NAMALWA (cell line): ENCODE data around the gene STRN4.
"Not testable (repeated sequence)": the region's sequence is repeated elsewhere in the genome, so short reads cannot be mapped to it uniquely, and the experiment has no call there.

ENCODE experiments used
- DNase-seq: peaks from one replicate; pipeline ENCODE4 v3.0.0-alpha.2; 2015; ENCODE audit warnings: low spot score

STRN4 gene

GRCh38 chr19:46713781-46714443, 32.3 kb downstream of the STRN4 start:
- peak; percentile 72 for DNase-seq

- DNase-seq: not testable (repeated sequence)
Observed at GRCh38 chr19:46712768-46713338, 33.4 kb downstream of the STRN4 start.

- no peak for DNase-seq
Observed at GRCh38 chr19:46710687-46711086, 35.6 kb downstream of the STRN4 start.

GRCh38 chr19:46704379-46705076, 41.7 kb downstream of the STRN4 start:
- DNase-seq: peak; percentile 80

GRCh38 chr19:46700704-46701103, 45.5 kb downstream of the STRN4 start:
- no peak for DNase-seq

- no peak for DNase-seq
Observed at GRCh38 chr19:46698395-46699321, 47.6 kb downstream of the STRN4 start.

GRCh38 chr19:46697204-46697960, 48.9 kb downstream of the STRN4 start:
- no peak for DNase-seq

- no peak for DNase-seq
Observed at GRCh38 chr19:46696866-46697203, 49.4 kb downstream of the STRN4 start.

- no peak for DNase-seq
Observed at GRCh38 chr19:46696052-46696451, 50.2 kb downstream of the STRN4 start.

- DNase-seq: no peak
Observed at GRCh38 chr19:46693760-46694159, 52.5 kb downstream of the STRN4 start.

GRCh38 chr19:46692918-46693722, 53.1 kb downstream of the STRN4 start:
- DNase-seq: no peak

GRCh38 chr19:46691948-46692347, 54.3 kb downstream of the STRN4 start:
- DNase-seq: no peak

GRCh38 chr19:46691104-46691503, 55.1 kb downstream of the STRN4 start:
- no peak for DNase-seq

GRCh38 chr19:46689358-46689757, 56.9 kb downstream of the STRN4 start:
- DNase-seq: no peak

- no peak for DNase-seq
Observed at GRCh38 chr19:46687438-46688145, 58.7 kb downstream of the STRN4 start.

GRCh38 chr19:46685189-46685588, 61.1 kb downstream of the STRN4 start:
- DNase-seq: no peak

- DNase-seq: peak; percentile 82
Observed at GRCh38 chr19:46678110-46678732, 68.0 kb downstream of the STRN4 start.

GRCh38 chr19:46674416-46675178, 71.7 kb downstream of the STRN4 start:
- no peak for DNase-seq

GRCh38 chr19:46670813-46671212, 75.4 kb downstream of the STRN4 start:
- DNase-seq: no peak
